GM23338 (cell line): ENCODE data around the gene SLC25A17. TPM values are rescaled to one million over a fixed set of nuclear protein-coding genes. Genes with fewer than 3 reads are reported as not detected.

Experiments used
- ATAC-seq: fragments of 200-7000 bp; cut with Tn5 transposase; 3 replicates; pipeline ENCODE4 v1.9.1; 2020
- DNase-seq: peaks from one replicate; pipeline ENCODE4 v3.0.0-alpha.2; 2015; ENCODE audit warnings: low spot score
- H2AFZ ChIP-seq: fragments of 200-600 bp; sonication (generic); 2 replicates; pipeline ENCODE4 v1.8.0; 2016; ENCODE audit warnings: antibody characterized with exemption, mild to moderate bottlenecking, moderate library complexity
- H3F3A ChIP-seq: fragments of 200-600 bp; sonication (generic); replicated peaks from 2 replicates; pipeline ENCODE4 v1.8.0; 2017; ENCODE audit warnings: antibody characterized with exemption, mixed run types, low read depth
- H3K27ac ChIP-seq: fragments of 200-600 bp; sonication (generic); 2 replicates; pipeline ENCODE4 v1.6.1; 2016; ENCODE audit warnings: low read depth
- H3K27me3 ChIP-seq: fragments of 200-600 bp; sonication (generic); 2 replicates; pipeline ENCODE4 v1.8.0; 2016; ENCODE audit warnings: mild to moderate bottlenecking, mixed run types, moderate library complexity; ENCODE audit not compliant: insufficient read depth
- H3K36me3 ChIP-seq: fragments of 200-600 bp; sonication (generic); 2 replicates; pipeline ENCODE4 v1.8.0; 2016; ENCODE audit warnings: mild to moderate bottlenecking; ENCODE audit not compliant: insufficient read depth
- H3K4me1 ChIP-seq: fragments of 200-600 bp; sonication (generic); 2 replicates; pipeline ENCODE4 v1.8.0; 2016; ENCODE audit warnings: mild to moderate bottlenecking, moderate library complexity; ENCODE audit not compliant: insufficient read depth
- H3K4me2 ChIP-seq: fragments of 200-600 bp; sonication (generic); 2 replicates; pipeline ENCODE4 v1.7.1; 2017; ENCODE audit warnings: mixed run types
- H3K4me3 ChIP-seq: fragments of 200-600 bp; sonication (generic); 2 replicates; pipeline ENCODE4 v1.6.1; 2016; ENCODE audit warnings: mixed run types
- H3K79me2 ChIP-seq: fragments of 200-600 bp; sonication (generic); replicated peaks from 2 replicates; pipeline ENCODE4 v1.8.0; 2017; ENCODE audit warnings: mild to moderate bottlenecking; ENCODE audit not compliant: insufficient read depth
- H3K9me2 ChIP-seq: fragments of 200-600 bp; sonication (generic); 2 replicates; pipeline ENCODE4 v1.8.0; 2017; ENCODE audit not compliant: insufficient read depth
- H4K20me1 ChIP-seq: fragments of 200-600 bp; sonication (generic); replicated peaks from 2 replicates; pipeline ENCODE4 v1.8.0; 2017; ENCODE audit warnings: mild to moderate bottlenecking; ENCODE audit not compliant: insufficient read depth
- H3K27ac Mint-ChIP-seq: 2 replicates; pipeline ENCODE4 v1.8.0; 2020; ENCODE audit warnings: inconsistent platforms, mild to moderate bottlenecking, moderate library complexity, mixed read lengths
- H3K27me3 Mint-ChIP-seq: 3 replicates; pipeline ENCODE4 v1.8.0; 2022; ENCODE audit warnings: low read depth, mild to moderate bottlenecking, moderate library complexity, mixed read lengths, inconsistent platforms; ENCODE audit not compliant: insufficient read depth, poor library complexity
- H3K36me3 Mint-ChIP-seq: 3 replicates; pipeline ENCODE4 v1.8.0; 2021; ENCODE audit warnings: low read depth, mild to moderate bottlenecking, inconsistent platforms, moderate library complexity, mixed read lengths
- H3K4me1 Mint-ChIP-seq: 3 replicates; pipeline ENCODE4 v1.8.0; 2020; ENCODE audit warnings: mild to moderate bottlenecking, inconsistent platforms, mixed read lengths
- H3K4me3 Mint-ChIP-seq: 3 replicates; pipeline ENCODE4 v1.8.0; 2021; ENCODE audit warnings: moderate library complexity, mild to moderate bottlenecking, inconsistent platforms, mixed read lengths
- H3K9me3 Mint-ChIP-seq: 3 replicates; pipeline ENCODE4 v1.8.0; 2020; ENCODE audit warnings: moderate library complexity, mild to moderate bottlenecking, inconsistent platforms, mixed read lengths
- CREB1 ChIP-seq: fragments of 250-450 bp; sonication (Bioruptor Pico); IDR thresholded peaks from 2 replicates; pipeline ENCODE4 v1.5.0; 2020; ENCODE audit warnings: low read depth, mild to moderate bottlenecking, moderate library complexity
- EZH2phosphoT487 ChIP-seq: fragments of 200-600 bp; sonication (generic); IDR thresholded peaks from one replicate; pipeline ENCODE4 v1.8.1; 2018; ENCODE audit warnings: antibody characterized with exemption; ENCODE audit not compliant: unreplicated experiment
- JUNB ChIP-seq: IDR thresholded peaks from one replicate; pipeline ENCODE4 v1.6.1; 2016; ENCODE audit warnings: antibody characterized with exemption; ENCODE audit not compliant: unreplicated experiment
- POLR2AphosphoS5 ChIP-seq: IDR thresholded peaks from 2 replicates; pipeline ENCODE4 v1.6.1; 2016; ENCODE audit warnings: antibody characterized with exemption, low read depth
- STAT1 ChIP-seq: IDR thresholded peaks from one replicate; pipeline ENCODE4 v1.6.1; 2016; ENCODE audit warnings: antibody characterized with exemption; ENCODE audit not compliant: unreplicated experiment
- ZNF331 ChIP-seq: fragments of 250-450 bp; sonication (Bioruptor Pico); IDR thresholded peaks from 2 replicates; pipeline ENCODE4 v1.5.0; 2020; ENCODE audit warnings: low read depth, mild to moderate bottlenecking, moderate library complexity
- polyA plus RNA-seq: library from polyadenylated mRNA; unstranded; fragments of >200 nt; fragmentation: Nextera tagmentation; extraction: Ambion mirVana; gene quantifications from 2 replicates; pipeline ENCODE4 v1.2.1, GENCODE V29; 2016
- total RNA-seq: library from RNA; depleted of rRNA; stranded (reverse); fragments of >200 nt; shearing (Covaris generic); gene quantifications from 2 replicates; pipeline ENCODE4 v1.2.3, GENCODE V29; 2014
- TF ChIP-seq, protein P1 (sequence below), 2 experiments: fragments of 200-600 bp in 1 of 2; sonication (generic) in 1 of 2; conservative IDR thresholded peaks; 2 replicates each; pipeline versions ENCODE4 v1.5.1 to v1.6.1; 2016 to 2017; ENCODE audit warnings: antibody characterized with exemption in 2 of 2, low read depth in 2 of 2, mild to moderate bottlenecking in 2 of 2, moderate library complexity in 1 of 2
- TF ChIP-seq, protein P2 (sequence below): IDR thresholded peaks from one replicate; pipeline ENCODE4 v1.6.1; 2018; ENCODE audit warnings: antibody characterized with exemption; ENCODE audit not compliant: unreplicated experiment
- TF ChIP-seq, protein P3 (sequence below): IDR thresholded peaks from 2 replicates; pipeline ENCODE4 v1.6.1; 2016; ENCODE audit warnings: antibody characterized with exemption

SLC25A17 gene
- total and polyA plus RNA-seq, 2 experiments from 2014 or later, result 35.4 to 43.6 TPM

DNA sequence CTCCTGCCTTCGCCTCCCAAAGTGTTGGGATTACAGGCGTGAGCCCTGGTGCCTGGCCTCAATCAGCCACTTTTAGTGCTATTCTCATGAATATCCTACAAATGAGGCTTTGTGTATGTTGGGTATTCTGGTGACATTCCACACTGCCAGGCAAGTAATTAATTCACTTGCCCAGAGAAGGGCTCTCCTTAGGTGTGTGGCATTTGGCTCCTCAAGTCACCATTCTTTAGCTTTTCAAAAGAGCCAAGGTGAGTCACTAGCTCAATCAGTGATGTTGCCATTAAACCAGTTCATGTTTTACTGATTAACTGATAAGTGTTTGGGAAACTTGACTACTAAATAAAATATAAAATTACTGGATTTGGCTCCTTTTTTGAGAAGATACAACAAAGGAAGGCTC is 52.2 kb downstream of the SLC25A17 start (continued):
- TF ChIP-seq, protein P1, sequence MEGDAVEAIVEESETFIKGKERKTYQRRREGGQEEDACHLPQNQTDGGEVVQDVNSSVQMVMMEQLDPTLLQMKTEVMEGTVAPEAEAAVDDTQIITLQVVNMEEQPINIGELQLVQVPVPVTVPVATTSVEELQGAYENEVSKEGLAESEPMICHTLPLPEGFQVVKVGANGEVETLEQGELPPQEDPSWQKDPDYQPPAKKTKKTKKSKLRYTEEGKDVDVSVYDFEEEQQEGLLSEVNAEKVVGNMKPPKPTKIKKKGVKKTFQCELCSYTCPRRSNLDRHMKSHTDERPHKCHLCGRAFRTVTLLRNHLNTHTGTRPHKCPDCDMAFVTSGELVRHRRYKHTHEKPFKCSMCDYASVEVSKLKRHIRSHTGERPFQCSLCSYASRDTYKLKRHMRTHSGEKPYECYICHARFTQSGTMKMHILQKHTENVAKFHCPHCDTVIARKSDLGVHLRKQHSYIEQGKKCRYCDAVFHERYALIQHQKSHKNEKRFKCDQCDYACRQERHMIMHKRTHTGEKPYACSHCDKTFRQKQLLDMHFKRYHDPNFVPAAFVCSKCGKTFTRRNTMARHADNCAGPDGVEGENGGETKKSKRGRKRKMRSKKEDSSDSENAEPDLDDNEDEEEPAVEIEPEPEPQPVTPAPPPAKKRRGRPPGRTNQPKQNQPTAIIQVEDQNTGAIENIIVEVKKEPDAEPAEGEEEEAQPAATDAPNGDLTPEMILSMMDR (conservative IDR thresholded peaks at IDR 0.05; ENCODE audit: low read depth in 2 of 2), result no peak
- no peak for TF ChIP-seq ZNF331 (CRISPR knock-in tag)
- TF ChIP-seq, protein P2, sequence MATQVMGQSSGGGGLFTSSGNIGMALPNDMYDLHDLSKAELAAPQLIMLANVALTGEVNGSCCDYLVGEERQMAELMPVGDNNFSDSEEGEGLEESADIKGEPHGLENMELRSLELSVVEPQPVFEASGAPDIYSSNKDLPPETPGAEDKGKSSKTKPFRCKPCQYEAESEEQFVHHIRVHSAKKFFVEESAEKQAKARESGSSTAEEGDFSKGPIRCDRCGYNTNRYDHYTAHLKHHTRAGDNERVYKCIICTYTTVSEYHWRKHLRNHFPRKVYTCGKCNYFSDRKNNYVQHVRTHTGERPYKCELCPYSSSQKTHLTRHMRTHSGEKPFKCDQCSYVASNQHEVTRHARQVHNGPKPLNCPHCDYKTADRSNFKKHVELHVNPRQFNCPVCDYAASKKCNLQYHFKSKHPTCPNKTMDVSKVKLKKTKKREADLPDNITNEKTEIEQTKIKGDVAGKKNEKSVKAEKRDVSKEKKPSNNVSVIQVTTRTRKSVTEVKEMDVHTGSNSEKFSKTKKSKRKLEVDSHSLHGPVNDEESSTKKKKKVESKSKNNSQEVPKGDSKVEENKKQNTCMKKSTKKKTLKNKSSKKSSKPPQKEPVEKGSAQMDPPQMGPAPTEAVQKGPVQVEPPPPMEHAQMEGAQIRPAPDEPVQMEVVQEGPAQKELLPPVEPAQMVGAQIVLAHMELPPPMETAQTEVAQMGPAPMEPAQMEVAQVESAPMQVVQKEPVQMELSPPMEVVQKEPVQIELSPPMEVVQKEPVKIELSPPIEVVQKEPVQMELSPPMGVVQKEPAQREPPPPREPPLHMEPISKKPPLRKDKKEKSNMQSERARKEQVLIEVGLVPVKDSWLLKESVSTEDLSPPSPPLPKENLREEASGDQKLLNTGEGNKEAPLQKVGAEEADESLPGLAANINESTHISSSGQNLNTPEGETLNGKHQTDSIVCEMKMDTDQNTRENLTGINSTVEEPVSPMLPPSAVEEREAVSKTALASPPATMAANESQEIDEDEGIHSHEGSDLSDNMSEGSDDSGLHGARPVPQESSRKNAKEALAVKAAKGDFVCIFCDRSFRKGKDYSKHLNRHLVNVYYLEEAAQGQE, result no peak
- no peak for TF ChIP-seq STAT1
- TF ChIP-seq, protein P3, sequence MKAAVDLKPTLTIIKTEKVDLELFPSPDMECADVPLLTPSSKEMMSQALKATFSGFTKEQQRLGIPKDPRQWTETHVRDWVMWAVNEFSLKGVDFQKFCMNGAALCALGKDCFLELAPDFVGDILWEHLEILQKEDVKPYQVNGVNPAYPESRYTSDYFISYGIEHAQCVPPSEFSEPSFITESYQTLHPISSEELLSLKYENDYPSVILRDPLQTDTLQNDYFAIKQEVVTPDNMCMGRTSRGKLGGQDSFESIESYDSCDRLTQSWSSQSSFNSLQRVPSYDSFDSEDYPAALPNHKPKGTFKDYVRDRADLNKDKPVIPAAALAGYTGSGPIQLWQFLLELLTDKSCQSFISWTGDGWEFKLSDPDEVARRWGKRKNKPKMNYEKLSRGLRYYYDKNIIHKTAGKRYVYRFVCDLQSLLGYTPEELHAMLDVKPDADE, result no peak
- TF ChIP-seq JUNB, result no peak

DNA sequence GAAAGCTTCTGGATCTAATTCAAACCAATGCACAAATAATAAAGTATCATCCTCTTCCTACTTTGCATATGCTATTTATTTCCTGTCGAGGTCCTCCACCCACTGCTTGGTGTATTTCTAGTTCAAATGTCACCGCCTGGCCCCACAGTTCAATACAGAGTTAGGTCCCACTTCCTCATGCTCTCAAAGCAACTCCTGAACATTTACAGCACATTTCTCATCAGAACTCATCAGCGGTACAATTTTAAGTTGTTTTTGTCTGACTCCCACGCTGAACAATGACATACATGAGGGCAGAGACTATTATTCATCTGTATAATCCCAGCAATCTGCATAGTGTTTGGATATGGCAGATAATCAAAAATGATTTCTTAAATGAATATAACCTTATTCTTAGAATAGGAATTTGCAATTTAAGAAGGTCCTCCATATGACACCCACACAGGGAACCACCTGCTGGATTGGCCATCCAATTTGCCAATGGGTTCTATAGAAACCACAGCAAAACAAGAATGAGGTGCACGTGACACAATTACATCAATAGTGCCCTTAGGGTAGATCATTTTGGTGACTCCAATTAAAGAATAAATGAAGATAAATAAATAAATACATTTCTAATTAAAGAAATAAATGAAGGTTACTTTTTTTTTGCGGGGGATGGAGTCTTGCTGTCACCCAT is 54.2 kb downstream of the SLC25A17 start:
- Histone ChIP-seq H3K4me2 (no peak overlapping the region), H3K4me1 (no peaks in the 10 kb centered on the region), H3K27ac (no peak overlapping the region), H3K9me2 (no peaks in the 10 kb centered on the region), H2AFZ (no peak overlapping the region), H3K79me2 (no peaks in the 10 kb centered on the region), H3K36me3 (peaks cover 4% of the 10 kb centered on the region; the same call in 1 of the 2 replicates), H3K27me3 (no peaks in the 10 kb centered on the region), H3F3A (0 out of 2 replicates have a peak, but pooled peaks cover 3% of the 10 kb centered on the region), H3K4me3 (no peak overlapping the region), H4K20me1 (peaks cover 3% of the 10 kb centered on the region; the same call in 1 of the 2 replicates)
- DNase-seq (no peak), ATAC-seq (no peak)
- Mint-ChIP-seq H3K4me3 (no peak overlapping the region), H3K27ac (no peak overlapping the region), H3K9me3 (no peaks in the 10 kb centered on the region; the same call in 2 of the 3 replicates), H3K4me1 (no peaks in the 10 kb centered on the region; the same call in 2 of the 3 replicates), H3K36me3 (peaks cover 6% of the 10 kb centered on the region; the same call in 1 of the 3 replicates), H3K27me3 (peaks cover 2% of the 10 kb centered on the region)
- TF ChIP-seq ZNF331 (CRISPR knock-in tag) (no peak), EZH2phosphoT487 (no peak), POLR2AphosphoS5 (no peak), CREB1 (CRISPR knock-in tag) (no peak), STAT1 (no peak)
- TF ChIP-seq, protein P2, result no peak
